HL-60 (cell line): ENCODE measurements around the gene RUNX1.

ENCODE experiments used
- DNase-seq, 2 experiments: peaks; one replicate each; pipeline ENCODE4 v3.0.0-alpha.2; 2010 to 2020; ENCODE audit warnings: low read depth in 1 of 2, low spot score in 1 of 2
- H3K27ac ChIP-seq: fragments of 250-450 bp; sonication (Bioruptor Pico); replicated peaks from 2 replicates; pipeline ENCODE4 v1.5.1; 2020; ENCODE audit warnings: mild to moderate bottlenecking, moderate library complexity
- H3K27me3 ChIP-seq: fragments of 250-450 bp; sonication (Bioruptor Pico); 2 replicates; pipeline ENCODE4 v1.5.1; 2021; ENCODE audit warnings: mild to moderate bottlenecking, moderate library complexity; ENCODE audit not compliant: insufficient read depth, poor library complexity, severe bottlenecking
- H3K4me3 ChIP-seq: replicated peaks from 2 replicates; pipeline ENCODE4 v1.5.1; 2011; ENCODE audit warnings: mild to moderate bottlenecking, control low read depth, low read length; ENCODE audit not compliant: insufficient read depth
- GABPA ChIP-seq: IDR thresholded peaks from 2 replicates; pipeline ENCODE4 v1.6.1; 2012; ENCODE audit warnings: low read depth
- POLR2AphosphoS5 ChIP-seq: IDR thresholded peaks from 2 replicates; pipeline ENCODE4 v1.6.1; 2012; ENCODE audit warnings: low read depth
- SPI1 ChIP-seq: IDR thresholded peaks from 2 replicates; pipeline ENCODE4 v1.6.1; 2012; ENCODE audit warnings: low read depth, mild to moderate bottlenecking, borderline replicate concordance
- TF ChIP-seq, protein P1 (sequence below): IDR thresholded peaks from 2 replicates; pipeline ENCODE4 v1.6.1; 2012; ENCODE audit warnings: low read depth; ENCODE audit not compliant: insufficient replicate concordance
- TF ChIP-seq, protein P2 (sequence below): IDR thresholded peaks from one replicate; pipeline ENCODE4 v1.5.1; 2011; ENCODE audit warnings: low read length, control low read depth, inconsistent platforms; ENCODE audit not compliant: insufficient read depth

Gene RUNX1

DNA sequence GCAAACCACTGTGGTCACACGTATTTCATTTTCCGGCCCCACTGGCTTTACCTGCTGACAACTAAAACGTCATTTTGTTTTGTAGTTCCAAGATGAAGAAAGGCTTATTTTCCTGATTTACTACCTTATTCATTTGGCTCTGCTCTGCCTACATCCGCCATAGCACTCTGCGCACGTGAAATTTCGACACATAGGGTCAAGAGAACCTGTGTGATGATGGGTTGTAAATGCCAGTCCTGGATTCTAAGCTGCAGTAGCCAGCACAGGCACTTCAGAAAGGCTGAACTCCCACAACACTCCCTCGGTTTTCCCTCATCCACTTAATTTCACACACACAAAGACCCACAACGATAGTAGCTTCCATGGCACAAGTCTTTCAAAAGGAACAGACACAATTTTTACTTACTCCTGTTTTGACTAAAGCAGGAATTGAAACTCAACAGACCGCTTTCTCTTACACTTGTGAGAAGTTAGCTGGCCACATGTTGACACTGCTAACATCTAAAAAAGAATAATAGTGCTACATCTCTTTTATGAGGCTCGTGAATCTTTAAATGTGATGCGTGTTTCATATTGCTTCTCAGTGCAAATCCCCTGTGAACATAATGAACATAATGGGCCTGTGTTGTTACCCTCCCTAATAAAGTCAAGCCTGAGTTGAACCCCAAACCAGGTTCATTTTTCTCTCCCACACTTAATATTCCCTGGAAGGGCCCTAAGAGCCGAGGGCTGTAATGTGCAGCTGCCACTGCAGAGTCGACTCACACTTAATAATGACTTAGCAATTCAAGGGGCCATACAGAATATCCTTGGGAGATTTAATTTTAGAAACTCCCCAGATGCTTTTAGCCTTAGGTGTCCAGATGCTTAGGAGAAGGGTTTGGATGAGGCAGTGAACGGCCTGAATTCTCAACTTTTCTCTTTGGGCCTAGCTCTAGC is 1.5 kb upstream of the RUNX1 start:
- DNase-seq, result peak in 1 of 2 experiments; percentile 29
- no peak overlapping the region for H3K4me3 ChIP-seq
- H3K27ac ChIP-seq, result peak overlapping the region; percentile 38
- TF ChIP-seq GABPA (no peak), SPI1 (no peak), POLR2AphosphoS5 (no peak)
- TF ChIP-seq, protein P1, sequence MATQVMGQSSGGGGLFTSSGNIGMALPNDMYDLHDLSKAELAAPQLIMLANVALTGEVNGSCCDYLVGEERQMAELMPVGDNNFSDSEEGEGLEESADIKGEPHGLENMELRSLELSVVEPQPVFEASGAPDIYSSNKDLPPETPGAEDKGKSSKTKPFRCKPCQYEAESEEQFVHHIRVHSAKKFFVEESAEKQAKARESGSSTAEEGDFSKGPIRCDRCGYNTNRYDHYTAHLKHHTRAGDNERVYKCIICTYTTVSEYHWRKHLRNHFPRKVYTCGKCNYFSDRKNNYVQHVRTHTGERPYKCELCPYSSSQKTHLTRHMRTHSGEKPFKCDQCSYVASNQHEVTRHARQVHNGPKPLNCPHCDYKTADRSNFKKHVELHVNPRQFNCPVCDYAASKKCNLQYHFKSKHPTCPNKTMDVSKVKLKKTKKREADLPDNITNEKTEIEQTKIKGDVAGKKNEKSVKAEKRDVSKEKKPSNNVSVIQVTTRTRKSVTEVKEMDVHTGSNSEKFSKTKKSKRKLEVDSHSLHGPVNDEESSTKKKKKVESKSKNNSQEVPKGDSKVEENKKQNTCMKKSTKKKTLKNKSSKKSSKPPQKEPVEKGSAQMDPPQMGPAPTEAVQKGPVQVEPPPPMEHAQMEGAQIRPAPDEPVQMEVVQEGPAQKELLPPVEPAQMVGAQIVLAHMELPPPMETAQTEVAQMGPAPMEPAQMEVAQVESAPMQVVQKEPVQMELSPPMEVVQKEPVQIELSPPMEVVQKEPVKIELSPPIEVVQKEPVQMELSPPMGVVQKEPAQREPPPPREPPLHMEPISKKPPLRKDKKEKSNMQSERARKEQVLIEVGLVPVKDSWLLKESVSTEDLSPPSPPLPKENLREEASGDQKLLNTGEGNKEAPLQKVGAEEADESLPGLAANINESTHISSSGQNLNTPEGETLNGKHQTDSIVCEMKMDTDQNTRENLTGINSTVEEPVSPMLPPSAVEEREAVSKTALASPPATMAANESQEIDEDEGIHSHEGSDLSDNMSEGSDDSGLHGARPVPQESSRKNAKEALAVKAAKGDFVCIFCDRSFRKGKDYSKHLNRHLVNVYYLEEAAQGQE, result no peak
- TF ChIP-seq, protein P2, sequence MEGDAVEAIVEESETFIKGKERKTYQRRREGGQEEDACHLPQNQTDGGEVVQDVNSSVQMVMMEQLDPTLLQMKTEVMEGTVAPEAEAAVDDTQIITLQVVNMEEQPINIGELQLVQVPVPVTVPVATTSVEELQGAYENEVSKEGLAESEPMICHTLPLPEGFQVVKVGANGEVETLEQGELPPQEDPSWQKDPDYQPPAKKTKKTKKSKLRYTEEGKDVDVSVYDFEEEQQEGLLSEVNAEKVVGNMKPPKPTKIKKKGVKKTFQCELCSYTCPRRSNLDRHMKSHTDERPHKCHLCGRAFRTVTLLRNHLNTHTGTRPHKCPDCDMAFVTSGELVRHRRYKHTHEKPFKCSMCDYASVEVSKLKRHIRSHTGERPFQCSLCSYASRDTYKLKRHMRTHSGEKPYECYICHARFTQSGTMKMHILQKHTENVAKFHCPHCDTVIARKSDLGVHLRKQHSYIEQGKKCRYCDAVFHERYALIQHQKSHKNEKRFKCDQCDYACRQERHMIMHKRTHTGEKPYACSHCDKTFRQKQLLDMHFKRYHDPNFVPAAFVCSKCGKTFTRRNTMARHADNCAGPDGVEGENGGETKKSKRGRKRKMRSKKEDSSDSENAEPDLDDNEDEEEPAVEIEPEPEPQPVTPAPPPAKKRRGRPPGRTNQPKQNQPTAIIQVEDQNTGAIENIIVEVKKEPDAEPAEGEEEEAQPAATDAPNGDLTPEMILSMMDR, result no peak
- no peaks in the 10 kb centered on the region for H3K27me3 ChIP-seq

DNA sequence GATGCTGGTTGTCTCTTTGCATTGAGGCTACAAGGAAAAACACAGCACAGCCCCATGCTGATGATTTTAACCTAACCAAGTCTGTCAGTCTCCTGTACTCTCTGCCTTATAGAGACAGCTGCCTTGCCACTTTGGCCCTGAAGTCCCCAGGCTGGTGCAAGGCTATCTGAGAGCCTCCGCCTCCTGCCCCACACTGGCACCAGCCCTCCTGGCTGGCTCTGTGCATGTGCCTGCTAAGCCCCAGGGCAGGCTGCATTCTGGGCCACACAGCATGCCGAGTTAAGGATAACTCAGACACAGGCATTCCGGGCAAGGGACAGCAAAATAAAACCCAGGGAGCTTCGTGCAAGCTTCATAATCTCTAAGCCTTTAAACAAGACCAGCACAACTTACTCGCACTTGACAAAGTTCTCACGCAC is 910 bp downstream of the RUNX1 start:
- H3K4me3 ChIP-seq, result peak overlapping the region; percentile 72

DNA sequence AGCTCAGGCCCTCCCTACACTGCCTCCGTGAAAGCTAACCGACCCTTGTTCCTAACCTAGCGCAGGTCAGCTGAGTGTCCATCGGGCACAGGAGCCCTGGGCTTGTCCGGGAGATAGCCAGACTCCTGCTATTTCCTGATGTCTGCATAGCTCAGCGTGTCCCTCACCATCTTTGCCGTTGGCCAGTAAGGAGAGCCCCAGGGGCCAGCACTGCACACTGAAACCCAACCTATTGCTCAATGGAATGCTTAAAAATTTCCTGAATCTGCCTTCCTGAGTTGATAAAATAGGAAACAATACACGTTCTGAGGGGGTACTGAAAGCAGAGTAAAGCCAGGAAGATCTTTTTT is 2.2 kb downstream of the RUNX1 start:
- Histone ChIP-seq H3K4me3 (peak overlapping the region; percentile 72), H3K27ac (peak overlapping the region; percentile 90), H3K27me3 (no peaks in the 10 kb centered on the region)
- no peak for TF ChIP-seq SPI1
- peak in 1 of 2 experiments; percentile 58 for DNase-seq

More for the DNA sequence above, 910 bp downstream of the RUNX1 start:
- peak; percentile 26 for TF ChIP-seq POLR2AphosphoS5
- TF ChIP-seq GABPA, result no peak
- DNase-seq, result peak; percentile 29 to 56
- no peaks in the 10 kb centered on the region for H3K27me3 ChIP-seq
- H3K27ac ChIP-seq, result peak overlapping the region; percentile 90

DNA sequence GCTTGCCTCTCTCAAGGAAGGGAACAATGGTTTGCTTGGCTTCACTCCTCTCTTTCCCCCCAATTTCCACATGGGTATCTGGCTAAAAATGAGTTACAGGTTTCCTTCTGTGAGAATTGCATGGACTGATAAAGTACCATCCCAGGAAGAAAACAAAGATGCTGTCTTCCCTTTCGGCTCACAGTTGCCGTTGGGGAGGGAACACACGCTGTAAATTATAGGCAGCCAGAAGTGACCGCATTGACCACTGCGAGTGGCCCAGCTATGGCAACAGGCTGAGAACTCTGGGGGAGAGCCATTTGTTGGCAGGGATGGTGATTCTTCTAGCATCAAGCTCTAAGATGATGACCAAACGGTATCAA is 2.9 kb downstream of the RUNX1 start:
- peak overlapping the region; percentile 90 for H3K27ac ChIP-seq
- H3K4me3 ChIP-seq, result peak overlapping the region; percentile 72
- no peak for DNase-seq
- TF ChIP-seq, protein P1, result no peak
- TF ChIP-seq POLR2AphosphoS5 (no peak), GABPA (no peak), SPI1 (no peak)
- TF ChIP-seq, protein P2, result no peak
- H3K27me3 ChIP-seq, result no peaks in the 10 kb centered on the region
